Thoracic aorta (tissue), 2 donors: Measurements from ENCODE around the gene NOS3. TPM values are rescaled to one million over a fixed set of nuclear protein-coding genes. Genes with fewer than 3 reads are reported as not detected.
A peak's percentile ranks its signal among the peaks of the same experiment; 100 is the strongest.

Experiments
- ATAC-seq: fragments of 150-250 bp; one replicate; pipeline ENCODE4 v1.8.0; 2017; ENCODE audit warnings: low read depth; ENCODE audit not compliant: insufficient number of reproducible peaks, low FRiP score
- DNase-seq: peaks from one replicate; pipeline ENCODE4 v3.0.0-alpha.2; 2020; ENCODE audit warnings: low spot score
- H3K27ac ChIP-seq, 2 donors: fragments of 200-600 bp; sonication (generic); 1 replicate in 1 of 2; 2 replicates in 1 of 2; pipeline ENCODE4 v1.5.1; 2016; ENCODE audit warnings: mild to moderate bottlenecking in 2 of 2, moderate library complexity in 2 of 2
- H3K27me3 ChIP-seq: fragments of 200-600 bp; sonication (generic); replicated peaks from 2 replicates; pipeline ENCODE4 v1.6.0; 2016; ENCODE audit warnings: mild to moderate bottlenecking; ENCODE audit not compliant: insufficient read depth
- H3K36me3 ChIP-seq: fragments of 200-600 bp; sonication (generic); one replicate; pipeline ENCODE4 v1.5.1; 2016
- H3K4me1 ChIP-seq, 2 donors: fragments of 200-600 bp; sonication (generic); 1 replicate in 1 of 2; 2 replicates in 1 of 2; pipeline versions ENCODE4 v1.5.1 to v1.6.0; 2016; ENCODE audit warnings: low read depth in 2 of 2, mild to moderate bottlenecking in 1 of 2; ENCODE audit not compliant: control insufficient read depth in 1 of 2
- H3K4me3 ChIP-seq: fragments of 200-600 bp; sonication (generic); 2 replicates; pipeline ENCODE4 v1.5.1; 2016; ENCODE audit warnings: mild to moderate bottlenecking
- H3K9me3 ChIP-seq: fragments of 200-600 bp; sonication (generic); 2 replicates; pipeline ENCODE4 v1.5.1; 2016
- total RNA-seq, 2 donors: library from RNA; depleted of rRNA; stranded (reverse); fragments of >200 nt; gene quantifications; one replicate each; pipeline versions ENCODE4 v1.1.0 to v1.2.3, GENCODE V29; 2016
- TF ChIP-seq, protein P1 (sequence below): fragments of 200-600 bp; sonication (generic); IDR thresholded peaks from one replicate; pipeline ENCODE4 v1.5.1; 2019; ENCODE audit warnings: antibody characterized with exemption

NOS3 gene
- total RNA-seq, 2 donors from 2014 or later: 8.4 to 18.6 TPM

DNA sequence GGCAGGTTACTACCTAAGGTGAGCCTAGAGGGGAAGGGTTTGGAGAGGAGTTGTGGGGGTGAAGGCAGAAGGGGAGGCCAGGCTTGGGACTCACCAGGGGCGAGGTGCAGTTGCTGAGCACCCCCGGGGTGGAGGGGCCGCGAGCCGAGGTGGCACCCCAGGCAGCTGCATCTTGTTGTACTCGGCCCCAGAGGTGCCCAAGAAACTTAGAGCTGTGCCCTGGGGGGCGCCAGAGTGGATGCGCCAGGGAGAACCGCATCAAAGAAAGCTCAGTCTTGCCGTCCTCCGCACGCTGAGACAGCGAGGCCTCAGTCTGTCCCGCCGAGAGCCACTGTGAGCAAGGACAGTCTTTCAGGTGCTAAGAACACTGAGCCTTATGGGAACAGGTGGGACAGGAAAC lies 26.1 kb downstream of the NOS3 start:
- no peaks in the 10 kb centered on the region for H3K27me3 ChIP-seq
- DNase-seq (no peak), ATAC-seq (no peak)
- peaks cover 9 to 26% of the 10 kb centered on the region in 2 donors for H3K4me1 ChIP-seq
- TF ChIP-seq, protein P1, sequence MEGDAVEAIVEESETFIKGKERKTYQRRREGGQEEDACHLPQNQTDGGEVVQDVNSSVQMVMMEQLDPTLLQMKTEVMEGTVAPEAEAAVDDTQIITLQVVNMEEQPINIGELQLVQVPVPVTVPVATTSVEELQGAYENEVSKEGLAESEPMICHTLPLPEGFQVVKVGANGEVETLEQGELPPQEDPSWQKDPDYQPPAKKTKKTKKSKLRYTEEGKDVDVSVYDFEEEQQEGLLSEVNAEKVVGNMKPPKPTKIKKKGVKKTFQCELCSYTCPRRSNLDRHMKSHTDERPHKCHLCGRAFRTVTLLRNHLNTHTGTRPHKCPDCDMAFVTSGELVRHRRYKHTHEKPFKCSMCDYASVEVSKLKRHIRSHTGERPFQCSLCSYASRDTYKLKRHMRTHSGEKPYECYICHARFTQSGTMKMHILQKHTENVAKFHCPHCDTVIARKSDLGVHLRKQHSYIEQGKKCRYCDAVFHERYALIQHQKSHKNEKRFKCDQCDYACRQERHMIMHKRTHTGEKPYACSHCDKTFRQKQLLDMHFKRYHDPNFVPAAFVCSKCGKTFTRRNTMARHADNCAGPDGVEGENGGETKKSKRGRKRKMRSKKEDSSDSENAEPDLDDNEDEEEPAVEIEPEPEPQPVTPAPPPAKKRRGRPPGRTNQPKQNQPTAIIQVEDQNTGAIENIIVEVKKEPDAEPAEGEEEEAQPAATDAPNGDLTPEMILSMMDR: no peak
- H3K4me3 ChIP-seq: no peak overlapping the region
- H3K27ac ChIP-seq: no peak overlapping the region
- H3K9me3 ChIP-seq: no peaks in the 10 kb centered on the region
- H3K36me3 ChIP-seq: no peaks in the 10 kb centered on the region

DNA sequence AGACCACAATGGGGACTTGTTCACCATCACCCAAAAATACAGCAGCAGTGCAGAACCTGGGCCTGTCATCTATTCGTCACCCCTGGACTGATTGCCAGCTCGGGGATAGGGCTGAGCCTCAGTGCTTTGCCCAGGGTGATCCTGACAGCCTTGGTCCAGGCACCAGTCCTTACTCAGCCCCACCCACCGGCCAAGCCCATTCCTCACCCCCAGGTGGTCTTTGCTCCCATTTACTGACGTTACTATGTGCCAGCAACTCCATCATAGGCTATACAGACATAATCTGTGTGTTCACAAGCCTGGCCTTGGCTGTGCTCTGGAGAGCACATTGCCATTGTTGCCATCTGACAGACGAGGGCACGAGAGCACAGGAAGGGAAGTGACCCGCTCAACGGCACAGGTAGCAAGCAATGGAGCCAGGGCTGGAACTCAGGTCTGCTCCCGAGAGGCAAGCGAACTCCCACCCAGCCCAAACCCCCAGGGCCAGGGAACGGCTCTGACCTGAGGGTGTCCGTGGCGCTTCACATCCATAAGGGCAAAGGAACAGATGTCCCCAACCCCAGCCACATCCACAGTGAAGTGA lies 26.6 kb downstream of the NOS3 start:
- no peaks in the 10 kb centered on the region for H3K27me3 ChIP-seq
- H3K4me3 ChIP-seq: peak overlapping the region; percentile 34
- no peak overlapping the region for H3K27ac ChIP-seq
- TF ChIP-seq, protein P1: no peak
- DNase-seq (no peak), ATAC-seq (no peak)
- H3K9me3 ChIP-seq: no peaks in the 10 kb centered on the region
- H3K36me3 ChIP-seq: no peaks in the 10 kb centered on the region
- peaks cover 9 to 26% of the 10 kb centered on the region in 2 donors for H3K4me1 ChIP-seq

DNA sequence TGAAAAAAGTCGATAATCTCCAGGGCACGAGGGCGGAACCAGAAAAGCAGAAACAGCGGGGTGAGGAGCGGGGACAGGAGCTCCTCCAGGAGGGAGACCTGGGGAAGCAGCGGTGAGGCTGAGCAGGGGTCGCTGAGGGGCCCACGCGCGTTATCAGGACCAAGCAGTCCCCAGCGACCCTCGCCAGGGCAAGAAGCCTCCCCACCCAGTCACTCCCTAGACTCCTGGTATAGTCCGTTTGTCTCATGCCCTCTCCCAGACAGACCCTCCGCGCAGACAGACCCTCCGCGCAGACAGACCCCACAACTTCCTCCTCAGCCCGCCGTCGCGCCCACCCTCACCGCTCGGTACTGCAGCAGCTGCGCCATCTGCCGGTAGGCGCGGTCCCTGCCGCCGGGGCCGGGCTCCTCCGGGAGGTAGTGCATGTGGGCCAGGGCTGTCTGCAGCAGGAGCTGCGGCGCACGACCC lies 27.2 kb downstream of the NOS3 start:
- TF ChIP-seq, protein P1: peak; percentile 75
- Histone ChIP-seq H3K36me3 (no peaks in the 10 kb centered on the region), H3K27me3 (no peaks in the 10 kb centered on the region), H3K9me3 (no peaks in the 10 kb centered on the region), H3K4me3 (peak overlapping the region; percentile 34), H3K4me1 (peaks cover 9 to 26% of the 10 kb centered on the region in 2 donors), H3K27ac (no peak overlapping the region)
- DNase-seq (no peak), ATAC-seq (peak; percentile 16)

DNA sequence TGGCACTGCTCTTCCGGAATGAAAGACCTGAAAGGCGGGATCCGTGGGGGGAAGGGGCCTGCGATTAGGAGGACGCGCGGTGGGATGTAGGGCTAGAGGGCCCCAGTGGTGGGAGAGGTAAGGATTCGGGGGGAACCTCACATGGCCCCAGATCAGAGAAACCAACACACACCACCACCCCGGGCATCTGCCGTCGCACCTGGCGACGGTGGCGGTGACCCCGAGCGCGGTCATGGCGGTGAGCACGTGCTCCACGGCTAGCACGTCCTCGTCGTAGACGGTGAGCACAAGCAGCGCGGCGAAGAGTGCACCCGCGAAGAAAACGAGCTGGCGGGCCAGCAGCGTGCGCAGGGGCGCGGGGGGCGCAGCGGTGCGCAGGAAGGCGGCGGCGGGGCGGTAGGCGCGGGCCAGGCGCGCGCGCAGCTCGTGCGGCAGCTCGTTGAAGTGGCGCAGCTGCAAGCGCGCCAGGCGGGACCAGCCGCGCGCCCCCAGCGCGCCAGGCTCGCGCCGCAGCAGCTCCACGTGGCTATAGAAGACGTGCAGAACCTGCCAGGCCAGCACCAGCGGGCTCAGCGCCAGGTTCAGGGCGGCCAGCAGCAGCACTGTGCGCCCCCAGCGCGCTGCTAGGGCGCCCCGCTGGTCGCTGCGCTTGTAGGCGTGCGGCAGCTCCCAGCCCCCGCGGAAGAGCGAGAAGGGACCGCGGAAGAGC lies 27.8 kb downstream of the NOS3 start:
- peak overlapping the region; percentile 34 for H3K4me3 ChIP-seq
- H3K27ac ChIP-seq: no peak overlapping the region
- ATAC-seq (no peak), DNase-seq (no peak)
- no peaks in the 10 kb centered on the region for H3K36me3 ChIP-seq
- no peaks in the 10 kb centered on the region for H3K27me3 ChIP-seq
- TF ChIP-seq, protein P1: no peak
- no peaks in the 10 kb centered on the region for H3K9me3 ChIP-seq
- H3K4me1 ChIP-seq: peaks cover 7 to 23% of the 10 kb centered on the region in 2 donors

DNA sequence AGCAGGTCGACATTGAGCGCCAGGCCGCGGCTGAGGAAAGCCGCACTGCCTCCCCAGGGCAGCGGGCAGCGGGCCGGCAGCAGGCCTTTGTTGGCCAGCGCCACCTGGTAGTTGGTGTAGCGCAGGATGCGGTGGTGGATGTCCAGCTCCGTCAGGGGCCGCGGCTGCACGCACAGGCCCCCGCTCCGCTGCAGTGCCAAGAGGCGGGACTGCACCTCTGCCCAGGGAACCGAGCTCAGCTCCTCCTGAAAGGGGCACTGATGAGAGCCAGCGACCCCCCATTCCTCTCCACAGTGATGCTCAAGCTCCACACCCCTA lies 28.3 kb downstream of the NOS3 start:
- Histone ChIP-seq H3K4me1 (peaks cover 2 to 18% of the 10 kb centered on the region in 2 donors), H3K4me3 (peak overlapping the region; percentile 34), H3K36me3 (no peaks in the 10 kb centered on the region), H3K9me3 (no peaks in the 10 kb centered on the region), H3K27me3 (no peaks in the 10 kb centered on the region), H3K27ac (no peak overlapping the region)
- TF ChIP-seq, protein P1: no peak
- ATAC-seq: no peak
- no peak for DNase-seq
